Mucosa of stomach (tissue), 1 donor: ENCODE measurements around the gene UNC5B.
"Not testable (repeated sequence)": the region's sequence is repeated elsewhere in the genome, so short reads cannot be mapped to it uniquely, and the experiment has no call there.

Experiments used
- H3K27me3 ChIP-seq: one replicate; pipeline ENCODE4 v1.7.0; 2013; ENCODE audit warnings: mild to moderate bottlenecking, low read length; ENCODE audit not compliant: control insufficient read depth, insufficient read depth
- H3K36me3 ChIP-seq: one replicate; pipeline ENCODE4 v1.7.0; 2013; ENCODE audit warnings: low read length; ENCODE audit not compliant: control insufficient read depth, insufficient read depth
- H3K4me1 ChIP-seq: one replicate; pipeline ENCODE4 v1.7.0; 2013; ENCODE audit warnings: mild to moderate bottlenecking, low read length; ENCODE audit not compliant: control insufficient read depth, insufficient read depth
- H3K4me3 ChIP-seq: one replicate; pipeline ENCODE4 v1.7.0; 2013; ENCODE audit warnings: low read length
- H3K9ac ChIP-seq: one replicate; pipeline ENCODE4 v1.7.0; 2013; ENCODE audit warnings: mild to moderate bottlenecking, low read length, moderate library complexity
- H3K9me3 ChIP-seq: one replicate; pipeline ENCODE4 v1.7.0; 2013; ENCODE audit warnings: mild to moderate bottlenecking, low read length, moderate library complexity; ENCODE audit not compliant: control insufficient read depth
- donor health status: Pancreatic carcinoma.

UNC5B gene

DNA sequence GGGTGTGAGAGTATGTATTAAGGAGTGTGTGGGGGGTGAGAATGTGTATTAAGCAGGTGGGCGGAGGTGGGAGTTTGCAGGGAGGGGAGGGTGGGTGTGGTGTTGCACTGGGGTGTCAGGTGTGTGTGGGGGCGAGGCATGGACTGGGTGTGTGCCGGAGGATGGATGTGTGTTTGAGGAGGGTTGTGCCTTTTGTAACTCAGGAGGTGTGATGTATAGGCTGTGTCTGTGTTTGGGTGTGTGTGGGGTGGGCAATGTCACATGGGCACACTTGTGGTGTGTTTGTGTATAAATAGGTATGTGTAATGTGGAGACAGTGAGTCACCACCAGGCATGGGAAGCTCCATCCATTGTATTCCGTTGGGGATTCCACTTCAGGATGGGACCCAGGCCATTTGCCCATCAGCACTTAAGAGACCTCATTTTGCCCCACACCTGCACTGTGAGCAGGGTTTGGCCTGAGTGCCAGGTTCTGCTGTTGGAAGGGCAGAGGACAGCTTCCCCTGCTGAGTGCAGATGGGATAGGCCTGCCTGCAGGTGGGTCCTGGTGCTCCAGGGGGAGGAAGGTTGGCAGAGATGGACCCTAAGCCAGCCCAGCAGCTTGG lies 5.8 kb downstream of the UNC5B start:
- no peaks in the 10 kb centered on the region for H3K9me3 ChIP-seq
- H3K9ac ChIP-seq: peak overlapping the region; percentile 85
- peak overlapping the region; percentile 56 for H3K4me3 ChIP-seq
- H3K36me3 ChIP-seq: no peaks in the 10 kb centered on the region
- no peaks in the 10 kb centered on the region for H3K27me3 ChIP-seq
- H3K4me1 ChIP-seq: peaks cover 29% of the 10 kb centered on the region

GRCh38 chr10:71218651-71219050 lies 6.3 kb downstream of the UNC5B start:
- no peaks in the 10 kb centered on the region for H3K36me3 ChIP-seq
- H3K9ac ChIP-seq: no peak overlapping the region
- H3K4me3 ChIP-seq: no peak overlapping the region
- H3K27me3 ChIP-seq: no peaks in the 10 kb centered on the region
- peaks cover 29% of the 10 kb centered on the region for H3K4me1 ChIP-seq
- H3K9me3 ChIP-seq: no peaks in the 10 kb centered on the region

- peaks cover 29% of the 10 kb centered on the region for H3K4me1 ChIP-seq
- not testable (repeated sequence) for H3K27me3 ChIP-seq, H3K9ac ChIP-seq, H3K36me3 ChIP-seq, H3K4me3 ChIP-seq, H3K9me3 ChIP-seq
Measured at GRCh38 chr10:71219236-71219917, 7.0 kb downstream of the UNC5B start.

DNA sequence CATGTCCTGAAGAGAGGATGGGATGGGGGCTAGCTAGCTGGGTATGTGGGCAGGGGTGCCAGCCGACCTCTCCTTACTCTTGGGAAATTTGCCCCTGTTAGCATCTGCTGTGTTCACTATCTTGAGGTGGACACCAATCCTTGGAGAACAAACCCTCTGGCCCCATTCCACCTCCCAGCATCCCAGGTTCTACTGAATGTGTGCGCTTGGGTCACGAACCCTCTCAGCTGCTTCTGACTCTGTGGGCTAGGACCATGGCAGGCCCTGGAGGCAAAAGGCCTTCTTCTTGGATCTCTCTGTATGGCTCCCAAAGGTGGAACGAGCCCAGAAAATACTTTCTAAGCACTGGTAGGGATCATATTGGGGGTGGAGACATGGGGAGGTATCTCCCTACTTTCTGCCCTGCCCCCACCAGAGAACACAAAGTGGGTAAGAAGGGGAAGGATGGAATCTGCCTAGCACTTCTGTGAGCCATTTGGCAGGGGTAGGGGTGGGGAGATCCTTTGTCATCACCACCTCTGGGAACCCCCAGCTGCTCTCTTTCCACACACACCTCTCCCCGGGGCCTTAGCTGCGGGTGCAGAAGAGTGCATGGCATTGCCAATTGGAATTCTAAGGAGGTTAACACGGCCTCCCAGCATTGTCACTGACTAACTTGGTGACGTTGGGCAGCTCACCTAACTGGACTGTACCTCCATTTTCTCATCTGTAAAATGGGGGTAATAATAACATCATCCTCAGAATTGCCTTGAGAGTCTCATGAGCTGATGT lies 7.7 kb downstream of the UNC5B start:
- Histone ChIP-seq H3K9ac (no peak overlapping the region), H3K9me3 (no peaks in the 10 kb centered on the region), H3K27me3 (no peaks in the 10 kb centered on the region), H3K4me1 (peaks cover 29% of the 10 kb centered on the region), H3K36me3 (no peaks in the 10 kb centered on the region), H3K4me3 (no peak overlapping the region)

DNA sequence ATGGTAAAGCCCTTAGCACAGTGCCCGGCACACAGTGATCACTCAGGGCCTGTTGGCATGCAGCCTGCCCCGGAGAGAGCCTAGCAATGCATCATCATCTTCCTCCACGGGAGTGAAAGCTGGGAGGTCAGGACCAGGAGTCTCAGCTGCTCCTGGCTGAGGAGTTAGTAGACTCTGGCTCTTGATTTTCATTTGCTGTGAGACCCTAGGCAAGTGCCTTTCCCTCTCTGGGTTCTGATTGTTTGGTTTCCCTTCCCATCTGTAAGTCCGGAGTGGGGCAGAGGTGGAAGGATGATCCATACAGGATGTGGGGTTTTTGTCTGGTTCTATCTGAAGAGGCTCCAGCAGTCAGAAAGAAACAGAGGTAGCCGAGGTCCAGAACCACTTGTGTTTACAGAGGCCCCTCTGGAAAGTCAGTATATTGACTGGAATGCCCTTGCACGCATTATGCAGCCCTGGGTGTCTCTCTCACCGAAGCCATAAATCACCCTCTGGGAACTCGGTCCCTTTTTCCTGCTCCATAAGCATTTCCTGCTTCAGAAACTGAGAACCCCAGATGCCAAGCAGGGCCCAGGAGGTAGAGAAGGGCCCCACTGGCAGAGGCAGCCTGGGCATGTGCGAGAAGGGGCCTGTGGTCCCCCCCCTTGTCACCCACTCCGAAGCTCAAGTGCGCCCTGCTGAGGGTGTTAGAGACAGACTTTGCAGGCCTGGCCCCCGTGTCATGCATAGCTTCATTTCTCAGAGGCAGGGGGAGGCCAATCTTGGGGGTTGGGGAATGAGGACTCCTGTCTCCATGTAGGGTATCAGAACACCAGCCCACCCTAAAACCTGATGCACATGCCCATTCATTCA lies 8.5 kb downstream of the UNC5B start:
- Histone ChIP-seq H3K4me3 (no peak overlapping the region), H3K9ac (no peak overlapping the region), H3K36me3 (no peaks in the 10 kb centered on the region), H3K4me1 (peaks cover 24% of the 10 kb centered on the region), H3K9me3 (no peaks in the 10 kb centered on the region), H3K27me3 (no peaks in the 10 kb centered on the region)

DNA sequence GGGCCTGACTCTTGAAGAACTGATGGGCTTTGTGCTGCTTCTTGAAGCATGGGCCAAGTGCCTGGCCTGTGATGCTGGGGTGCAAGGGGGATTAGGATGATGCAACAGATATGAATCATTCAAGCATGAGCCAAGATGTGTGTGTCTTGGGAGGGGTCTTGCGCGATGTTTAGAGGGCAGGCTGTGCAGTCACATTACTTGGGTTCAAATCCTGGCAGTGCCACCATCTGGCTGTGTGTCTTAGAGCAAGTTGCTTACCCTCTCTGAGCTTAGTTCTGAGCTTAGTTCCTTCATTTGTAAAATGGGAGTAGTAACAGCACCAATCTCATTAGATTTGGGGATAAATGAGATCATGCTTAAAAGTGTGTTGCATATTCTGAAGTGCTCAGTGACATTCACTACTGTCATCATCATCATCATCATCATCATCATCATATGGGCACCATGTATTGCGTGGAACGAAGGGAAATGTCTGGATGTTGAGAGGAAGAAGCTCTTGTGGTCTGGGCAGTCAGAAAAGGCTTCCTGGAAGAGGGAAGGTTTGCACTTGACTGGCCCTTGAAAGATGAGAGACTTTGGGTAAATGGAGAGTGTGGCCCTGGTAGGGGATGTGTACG lies 9.3 kb downstream of the UNC5B start:
- Histone ChIP-seq H3K27me3 (no peaks in the 10 kb centered on the region), H3K4me1 (peaks cover 17% of the 10 kb centered on the region), H3K9ac (no peak overlapping the region), H3K36me3 (no peaks in the 10 kb centered on the region), H3K9me3 (no peaks in the 10 kb centered on the region), H3K4me3 (no peak overlapping the region)

DNA sequence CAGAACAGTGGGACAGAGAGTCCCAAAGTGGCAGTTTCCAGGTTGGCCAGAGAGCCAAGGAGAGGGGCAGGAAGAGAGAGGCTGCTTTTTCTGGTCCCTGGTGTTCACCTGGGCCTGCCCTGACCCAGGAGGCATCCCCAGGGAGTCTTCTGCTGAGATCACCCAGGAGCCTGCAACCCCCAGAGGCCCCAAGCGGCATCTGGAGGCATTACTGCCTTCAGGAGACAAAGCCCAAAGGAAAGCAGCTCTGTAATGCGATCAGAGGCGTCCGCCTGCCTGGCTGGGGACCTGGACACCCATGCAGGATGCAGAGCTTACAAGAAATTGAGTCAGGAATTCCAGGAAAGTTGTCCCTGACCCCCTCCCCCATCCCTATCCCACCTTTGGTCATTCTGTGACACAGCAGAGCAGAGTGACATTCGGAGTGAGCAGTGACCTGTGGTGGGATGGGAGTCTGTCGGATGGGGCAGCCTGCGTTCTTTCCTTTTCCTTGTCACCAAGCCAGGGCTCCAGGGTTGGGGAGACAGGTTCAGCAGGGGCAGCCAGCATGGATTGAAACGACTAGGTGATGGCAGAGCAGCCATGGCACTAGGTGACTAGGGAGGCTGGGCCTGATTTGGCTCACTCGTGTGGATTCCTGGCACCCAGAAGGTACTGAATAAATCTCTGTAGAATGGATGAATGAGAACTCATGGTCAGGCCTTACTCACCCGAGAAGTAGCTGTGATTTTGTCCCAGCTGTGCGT lies 10.4 kb downstream of the UNC5B start:
- no peak overlapping the region for H3K4me3 ChIP-seq
- H3K9me3 ChIP-seq: no peaks in the 10 kb centered on the region
- H3K27me3 ChIP-seq: no peaks in the 10 kb centered on the region
- peaks cover 12% of the 10 kb centered on the region for H3K4me1 ChIP-seq
- no peak overlapping the region for H3K9ac ChIP-seq
- H3K36me3 ChIP-seq: no peaks in the 10 kb centered on the region

DNA sequence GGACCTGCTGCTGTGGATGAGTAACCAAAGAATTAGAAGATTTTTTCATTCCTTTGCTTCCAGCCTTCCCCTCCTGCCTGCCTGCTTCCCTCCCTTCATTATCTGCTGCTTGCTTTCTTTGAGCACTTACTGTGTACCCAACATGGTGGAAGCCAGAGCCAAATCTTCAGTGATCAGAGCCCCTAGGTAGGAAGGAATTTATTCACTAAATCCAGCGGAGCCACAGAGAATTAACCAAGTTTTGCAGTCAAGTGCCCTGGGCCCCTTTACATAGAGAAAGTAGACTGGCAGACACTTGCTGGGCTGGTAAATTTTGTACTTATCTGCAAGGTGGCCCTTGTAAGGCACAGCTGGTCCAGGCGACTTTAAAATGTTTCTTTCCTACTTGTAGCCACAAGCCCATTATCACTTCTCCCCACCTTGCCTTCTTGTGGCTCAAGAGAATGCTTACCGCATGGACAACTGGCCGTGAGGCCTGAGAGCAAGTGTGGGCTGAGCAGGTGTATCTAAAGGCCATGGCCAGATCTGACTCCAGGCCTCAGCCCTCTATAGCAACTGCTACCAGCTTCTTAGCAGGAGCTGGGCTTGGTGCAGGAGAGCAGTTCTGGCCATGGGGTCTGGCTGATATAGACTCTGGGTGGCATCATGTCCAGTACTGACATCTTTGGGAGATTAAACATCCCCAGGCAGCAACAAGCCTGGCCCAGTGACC lies 11.1 kb downstream of the UNC5B start:
- Histone ChIP-seq H3K27me3 (no peaks in the 10 kb centered on the region), H3K9me3 (no peaks in the 10 kb centered on the region), H3K4me1 (peaks cover 5% of the 10 kb centered on the region), H3K4me3 (no peak overlapping the region), H3K36me3 (no peaks in the 10 kb centered on the region), H3K9ac (no peak overlapping the region)

DNA sequence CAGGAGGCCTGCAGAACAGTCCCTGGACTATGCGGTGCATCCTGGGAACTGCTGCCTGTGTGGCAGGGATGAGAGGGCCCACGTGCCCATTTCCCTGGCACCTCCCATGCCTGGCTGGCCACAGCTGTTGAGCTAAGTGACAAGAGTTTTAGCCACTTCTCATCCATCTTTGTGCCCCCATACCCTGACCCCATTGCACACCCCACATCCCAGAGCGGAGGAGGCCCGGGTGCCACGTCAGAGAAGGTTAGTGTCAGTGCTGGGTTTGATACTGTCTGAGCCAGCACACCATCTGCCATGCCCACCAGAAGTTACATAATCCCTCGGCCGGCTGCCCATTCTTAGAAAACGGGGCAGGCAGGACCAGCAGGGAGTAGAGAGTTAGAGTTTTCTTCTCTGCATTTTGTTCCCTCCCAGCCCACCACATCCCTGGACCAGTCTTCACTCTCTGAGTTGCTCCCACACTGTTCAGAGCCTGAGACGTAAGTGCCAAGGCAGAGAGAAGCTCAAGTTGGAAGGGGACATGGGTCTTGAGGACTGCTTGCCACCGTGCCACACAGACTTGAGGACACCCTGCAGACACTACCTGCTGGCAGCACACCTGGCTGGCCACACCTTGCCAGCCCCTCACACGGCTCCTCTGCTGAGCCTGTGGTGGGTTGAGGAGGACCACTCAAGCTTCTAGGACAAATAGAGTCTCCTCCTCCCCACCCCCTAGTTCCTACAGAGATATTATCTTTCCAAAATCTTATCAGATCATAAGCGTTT lies 13.1 kb downstream of the UNC5B start:
- no peak overlapping the region for H3K4me3 ChIP-seq
- no peaks in the 10 kb centered on the region for H3K9me3 ChIP-seq
- H3K9ac ChIP-seq: no peak overlapping the region
- no peaks in the 10 kb centered on the region for H3K27me3 ChIP-seq
- H3K4me1 ChIP-seq: peaks cover 11% of the 10 kb centered on the region
- H3K36me3 ChIP-seq: no peaks in the 10 kb centered on the region

- peaks cover 46% of the 10 kb centered on the region for H3K4me1 ChIP-seq
- H3K36me3 ChIP-seq: no peaks in the 10 kb centered on the region
- H3K9me3 ChIP-seq: no peaks in the 10 kb centered on the region
- H3K4me3 ChIP-seq: no peak overlapping the region
- H3K9ac ChIP-seq: no peak overlapping the region
- H3K27me3 ChIP-seq: no peaks in the 10 kb centered on the region
Measured at GRCh38 chr10:71228875-71229675, 16.7 kb downstream of the UNC5B start.
